Measurements from ENCODE around the gene LHX6. TPM values are rescaled to one million over a fixed set of nuclear protein-coding genes. Genes with fewer than 3 reads are reported as not detected.

The LHX6 gene
- total and polyA plus RNA-seq, 2 of the 13 experiments (the other 11 are each of a cell fraction or from before 2014, with no cell fraction given), result 1.1 to 1.3 TPM

DNA sequence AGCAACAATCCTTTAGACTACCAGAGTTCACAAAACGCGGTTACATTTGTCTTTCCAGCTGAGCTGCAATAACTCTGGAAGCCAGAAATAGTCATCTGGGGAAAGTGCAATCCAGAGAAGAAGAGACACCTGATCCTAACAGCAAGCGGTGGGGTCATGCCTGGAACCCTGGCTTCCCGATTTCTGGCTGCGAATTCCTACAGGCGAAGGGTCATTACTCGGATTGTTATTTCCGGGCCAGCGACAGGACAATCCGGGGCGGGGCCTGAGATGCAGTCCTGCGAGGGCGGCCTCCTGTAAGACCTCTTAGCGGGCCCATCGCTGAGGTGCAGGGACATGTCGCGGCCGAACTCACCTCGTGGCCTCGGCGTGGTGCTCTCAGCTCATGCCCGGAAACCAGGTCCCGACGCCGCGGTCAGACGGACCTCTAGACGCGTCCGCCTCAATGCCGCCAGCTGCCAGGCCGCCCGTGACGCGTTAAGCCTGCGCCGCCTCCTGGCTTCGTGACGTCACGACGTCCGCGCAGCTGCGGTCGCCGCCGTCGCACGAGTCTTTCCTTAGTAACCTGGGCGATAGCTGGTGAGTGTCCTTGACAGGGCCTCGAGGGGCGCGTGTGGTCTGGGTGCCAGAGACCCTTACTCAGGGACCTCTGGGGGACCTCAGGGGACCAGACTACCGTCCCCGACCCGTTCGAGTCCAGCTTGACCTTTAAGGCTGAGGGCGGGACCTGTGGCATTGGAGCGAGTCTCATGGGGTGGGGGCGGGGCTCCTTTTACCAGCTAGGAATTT is 35.8 kb upstream of the LHX6 start, which contains the start of the genes MRRF and RBM18 (continued):
- no peak; the same call in none of the 2 replicates for TF ChIP-seq ZNF367 (CRISPR knock-in tag; IDR thresholded peaks at IDR 0.05; ENCODE audit: borderline replicate concordance)
- TF ChIP-seq FOXA1 (IDR thresholded peaks at IDR 0.05), result no peak
- peak; percentile 58 for TF ChIP-seq FOXA1 (CRISPR knock-in tag; IDR thresholded peaks at IDR 0.05)
- peak; percentile 82 for TF ChIP-seq SIX4 (CRISPR knock-in tag; IDR thresholded peaks at IDR 0.05)
- TF ChIP-seq RERE (CRISPR knock-in tag; IDR thresholded peaks at IDR 0.05; ENCODE audit: low read depth), result peak; percentile 66; the same call in 1 of the 2 replicates
- TF ChIP-seq ZNF3 (CRISPR knock-in tag; IDR thresholded peaks at IDR 0.05), result no peak
- TF ChIP-seq SETDB1 (CRISPR knock-in tag; IDR thresholded peaks at IDR 0.05; ENCODE audit: borderline replicate concordance), result no peak
- peak; percentile 100 for TF ChIP-seq HOXA3 (CRISPR knock-in tag; IDR thresholded peaks at IDR 0.05)
- TF ChIP-seq TEAD2 (CRISPR knock-in tag; IDR thresholded peaks at IDR 0.05), result peak; percentile 56; the same call in 1 of the 2 replicates
- TF ChIP-seq POGK (CRISPR knock-in tag; conservative IDR thresholded peaks at IDR 0.05), result peak; percentile 97
- peak; percentile 98 for TF ChIP-seq ZNF607 (CRISPR knock-in tag; IDR thresholded peaks at IDR 0.05; ENCODE audit: borderline replicate concordance)
- TF ChIP-seq RFXAP (CRISPR knock-in tag; IDR thresholded peaks at IDR 0.05; ENCODE audit: borderline replicate concordance), result no peak; the same call in 1 of the 2 replicates
- TF ChIP-seq AFF4 (CRISPR knock-in tag; IDR thresholded peaks at IDR 0.05), result no peak; the same call in 1 of the 2 replicates
- no peak for TF ChIP-seq ZNF383 (CRISPR knock-in tag; IDR thresholded peaks at IDR 0.05; ENCODE audit: borderline replicate concordance)
- TF ChIP-seq ZNF614 (CRISPR knock-in tag; IDR thresholded peaks at IDR 0.05; ENCODE audit: borderline replicate concordance), result peak; percentile 82; the same call in 1 of the 2 replicates
- TF ChIP-seq YEATS4 (CRISPR knock-in tag; IDR thresholded peaks at IDR 0.05; ENCODE audit: borderline replicate concordance), result peak; percentile 91; the same call in 1 of the 2 replicates
- TF ChIP-seq ZFP36L1 (CRISPR knock-in tag; IDR thresholded peaks at IDR 0.05), result peak; percentile 31; the same call in 1 of the 2 replicates
- TF ChIP-seq NFIB (CRISPR knock-in tag; IDR thresholded peaks at IDR 0.05; ENCODE audit: borderline replicate concordance), result no peak

Data from HepG2 (cell line).